Embryonic facial prominence (tissue), 1 donor: Measurements from ENCODE around the gene EEPD1.
"Not testable (repeated sequence)": the region's sequence is repeated elsewhere in the genome, so short reads cannot be mapped to it uniquely, and the experiment has no call there.

ENCODE experiments used
- DNase-seq: peaks from one replicate; pipeline ENCODE4 v3.0.0-alpha.2; 2016; ENCODE audit errors: extremely low spot score

The EEPD1 gene

DNA sequence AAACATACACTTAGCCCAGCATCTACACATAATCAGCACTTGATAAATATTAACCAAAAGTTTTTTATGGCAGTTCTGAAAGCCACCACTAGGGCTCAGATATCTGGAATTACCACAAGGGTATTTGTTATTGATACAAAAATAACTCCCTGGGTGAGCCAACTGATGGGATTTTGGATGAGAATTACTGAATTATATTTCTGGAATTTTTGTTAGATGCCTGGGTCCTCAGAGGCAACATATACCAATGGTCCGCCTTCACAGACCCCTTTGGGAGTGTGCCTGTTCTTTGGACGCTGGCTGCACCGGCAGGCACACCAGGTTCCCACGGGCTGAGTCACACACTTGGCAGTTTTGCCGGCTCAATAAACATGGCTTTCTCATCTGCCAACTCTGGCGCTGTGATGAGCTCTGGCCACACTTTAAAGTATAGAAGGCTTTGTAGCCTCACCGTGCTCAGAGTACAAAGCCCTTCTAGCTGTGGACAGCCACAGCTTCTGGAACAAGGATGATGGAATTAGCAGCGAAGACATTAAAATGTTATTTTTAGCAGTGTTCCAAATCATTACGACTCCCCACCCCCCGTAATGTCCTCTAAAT is 24.5 kb upstream of the EEPD1 start:
- no peak for DNase-seq

DNA sequence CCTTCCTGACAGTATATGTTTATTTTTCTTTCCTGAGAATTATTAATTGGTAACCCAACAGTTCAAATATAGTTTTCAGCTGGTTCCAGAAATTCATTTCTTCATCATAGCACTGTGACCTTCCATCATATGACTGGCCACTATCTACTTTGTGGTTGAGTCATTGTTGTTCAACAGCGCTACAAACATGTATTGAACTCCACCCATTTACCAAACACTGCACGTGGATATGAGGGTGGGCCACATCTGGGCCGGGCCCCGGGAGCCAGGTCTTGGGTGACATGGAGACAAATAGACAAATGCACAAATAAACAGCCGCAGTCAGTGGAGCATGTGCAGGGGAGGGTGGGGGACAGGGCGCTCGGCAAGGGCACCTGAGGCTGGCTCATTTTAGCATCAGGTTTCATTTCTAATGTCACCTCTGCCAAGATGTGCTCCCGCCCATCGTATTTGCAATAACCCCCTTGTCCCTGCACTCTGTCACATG is 24.0 kb upstream of the EEPD1 start:
- no peak for DNase-seq

DNA sequence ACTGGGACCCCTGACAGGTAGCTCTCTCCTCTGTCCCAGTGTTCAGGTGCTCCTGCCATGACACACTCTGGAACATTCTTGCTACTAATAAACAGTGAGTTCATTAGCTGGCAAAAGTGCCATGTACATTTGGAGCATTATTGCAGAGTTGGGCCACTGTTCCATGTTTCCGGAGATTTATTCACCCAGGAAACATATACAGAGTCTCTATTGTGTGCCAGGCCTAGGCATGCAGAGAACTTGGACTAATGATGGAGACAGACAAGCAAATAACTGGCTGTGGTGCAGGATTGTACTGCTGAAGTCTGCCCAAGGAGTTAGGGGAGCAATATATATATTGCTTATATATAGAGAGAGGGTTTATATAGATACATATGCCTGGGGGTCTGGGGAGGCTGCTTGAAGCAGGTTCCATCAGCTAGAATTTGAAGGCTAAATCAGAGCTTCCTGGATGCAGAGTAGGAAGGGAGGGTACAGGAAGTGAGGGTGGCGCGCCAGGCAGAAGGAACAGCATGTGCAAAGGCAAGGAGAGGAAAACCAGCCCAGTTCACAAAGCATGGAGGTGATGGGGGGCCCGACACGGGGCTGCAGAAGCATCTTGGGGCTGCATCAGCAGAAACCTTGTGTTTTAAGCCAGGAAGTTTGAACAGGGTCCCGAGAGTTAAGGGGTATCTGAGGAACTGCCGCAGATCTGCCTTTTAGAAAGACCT is 22.7 kb upstream of the EEPD1 start:
- DNase-seq = no peak

DNA sequence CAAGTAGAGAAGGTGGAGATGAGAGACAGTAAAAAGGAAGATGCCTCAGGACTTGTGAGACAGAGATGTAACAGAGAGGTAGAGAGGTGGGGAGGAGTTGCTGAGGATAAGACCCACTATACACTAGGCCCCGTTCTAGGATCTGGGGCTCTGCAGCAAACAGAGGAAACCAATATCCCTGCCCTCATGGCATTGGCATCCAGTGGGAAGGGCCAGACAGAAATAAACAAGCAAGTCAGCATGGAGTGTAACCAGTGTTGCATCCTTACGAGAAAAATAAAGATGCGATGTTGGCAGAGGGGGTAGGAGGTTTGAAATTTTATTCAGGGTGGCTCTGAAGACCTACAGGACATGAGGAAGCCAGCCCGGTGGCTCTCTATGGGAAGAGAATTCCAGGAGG is 22.0 kb upstream of the EEPD1 start:
- no peak for DNase-seq

DNA sequence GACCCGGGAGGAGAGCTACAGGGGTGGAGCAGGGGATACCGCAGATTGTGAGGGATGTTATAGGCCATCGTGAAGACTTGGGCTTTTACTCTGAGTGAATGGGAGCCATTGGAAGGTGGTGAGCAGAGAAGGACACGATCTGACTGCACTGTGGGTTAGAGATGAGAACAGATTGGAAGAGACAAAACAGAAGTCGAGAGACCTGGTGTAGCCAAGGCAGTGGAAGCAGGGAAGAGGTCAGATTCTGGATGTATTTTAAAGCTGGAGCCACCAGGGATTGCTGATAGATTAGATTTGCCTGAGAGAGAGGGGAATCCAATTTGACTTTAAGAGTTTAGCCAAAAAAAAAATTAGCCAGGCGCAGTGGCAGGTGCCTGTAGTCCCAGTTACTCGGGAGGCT is 21.6 kb upstream of the EEPD1 start:
- DNase-seq = no peak

DNA sequence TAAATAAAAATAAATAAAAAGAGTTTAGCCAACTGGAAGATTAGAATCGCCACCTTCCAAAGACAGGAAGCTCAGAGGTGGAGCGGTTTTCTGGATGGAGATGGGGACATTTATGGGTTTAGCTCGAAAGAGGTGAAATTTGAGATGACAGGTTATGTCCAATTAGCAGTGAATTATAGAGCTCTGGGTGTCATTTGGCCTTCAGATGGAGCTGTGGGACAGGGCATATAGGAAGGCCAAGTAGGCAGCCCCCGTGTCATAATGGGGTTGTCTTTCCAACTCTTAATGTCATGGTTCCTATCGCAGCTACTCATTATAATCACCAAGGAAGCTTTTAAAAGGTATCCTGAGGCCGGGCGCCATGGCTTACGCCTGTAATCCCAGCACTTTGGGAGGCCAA is 21.0 kb upstream of the EEPD1 start:
- no peak for DNase-seq

DNA sequence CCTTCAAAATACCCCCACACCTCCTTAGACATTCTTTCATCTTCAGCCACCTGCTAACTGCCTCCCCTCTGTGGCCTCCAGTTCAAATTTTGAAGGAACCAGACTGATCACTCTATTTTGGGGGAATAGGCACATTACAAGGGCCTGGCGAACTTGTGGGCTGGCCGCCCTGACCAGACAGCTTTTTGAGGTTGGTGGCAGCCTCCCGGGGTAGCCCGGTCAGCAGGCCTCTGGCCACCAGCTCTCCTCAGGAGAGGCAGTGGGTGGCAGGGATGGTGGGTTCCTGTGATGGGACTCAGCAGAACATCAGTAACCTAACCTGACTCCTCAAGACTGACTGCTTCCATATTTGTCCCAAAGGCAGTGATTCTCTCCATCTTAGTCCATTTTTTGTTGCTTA is 17.4 kb upstream of the EEPD1 start:
- no peak for DNase-seq

DNA sequence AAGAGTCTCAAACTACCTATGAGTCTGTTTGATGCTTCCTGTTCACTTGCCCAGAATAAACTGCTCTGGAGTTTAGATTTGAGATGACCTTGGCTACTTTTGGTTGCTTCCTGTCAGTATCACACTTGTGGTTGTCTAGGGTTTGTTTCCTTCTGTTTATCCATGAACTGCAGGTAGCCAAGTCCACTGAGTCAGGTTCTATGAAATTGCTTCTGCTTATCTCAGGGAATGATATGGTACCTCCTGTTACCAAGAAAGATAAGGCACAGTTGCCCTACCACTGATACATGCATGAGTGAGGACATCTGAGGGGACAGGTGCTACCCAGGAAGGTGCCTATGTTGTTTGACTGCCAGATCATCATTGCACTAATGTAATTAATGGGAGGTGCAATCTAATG is 15.8 kb upstream of the EEPD1 start:
- DNase-seq = no peak

DNA sequence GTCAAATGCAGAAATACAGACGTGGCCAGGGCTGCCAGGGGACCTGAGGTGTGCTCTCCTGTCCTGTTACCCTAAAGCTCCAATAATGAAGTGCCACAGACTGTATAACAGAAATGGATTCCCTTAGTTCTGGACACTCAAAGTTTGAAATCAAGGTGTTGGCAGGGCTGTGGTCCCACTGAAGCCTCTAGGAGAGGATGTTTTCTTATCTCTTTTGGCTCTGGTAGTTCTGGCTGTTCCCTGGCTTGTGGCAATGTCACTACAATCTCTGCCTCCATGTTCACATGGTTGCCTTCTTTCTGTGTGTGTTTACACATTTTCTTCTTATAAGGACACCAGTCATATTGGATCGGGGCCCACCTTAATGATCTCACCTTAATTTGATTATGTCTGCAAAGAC is 15.3 kb upstream of the EEPD1 start:
- no peak for DNase-seq

DNA sequence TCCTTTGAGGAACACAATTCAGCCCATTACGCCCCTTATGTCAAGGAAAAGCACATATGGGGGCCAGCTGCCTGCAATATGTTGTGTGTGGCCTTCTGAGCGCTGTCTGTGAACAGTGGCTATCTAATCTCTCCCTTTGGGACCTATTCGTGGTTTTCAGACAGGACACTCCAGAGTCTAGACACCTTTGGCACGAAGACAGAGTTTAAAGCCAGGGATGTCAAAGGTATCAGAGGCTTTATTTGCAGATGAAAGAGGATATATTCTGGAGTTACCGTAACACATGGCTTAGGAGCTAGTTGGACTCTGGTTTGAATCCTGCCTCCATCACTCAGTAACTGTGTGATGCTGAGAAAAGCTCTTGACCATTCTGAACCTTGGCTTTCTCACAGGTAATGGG is 14.8 kb upstream of the EEPD1 start:
- no peak for DNase-seq

DNA sequence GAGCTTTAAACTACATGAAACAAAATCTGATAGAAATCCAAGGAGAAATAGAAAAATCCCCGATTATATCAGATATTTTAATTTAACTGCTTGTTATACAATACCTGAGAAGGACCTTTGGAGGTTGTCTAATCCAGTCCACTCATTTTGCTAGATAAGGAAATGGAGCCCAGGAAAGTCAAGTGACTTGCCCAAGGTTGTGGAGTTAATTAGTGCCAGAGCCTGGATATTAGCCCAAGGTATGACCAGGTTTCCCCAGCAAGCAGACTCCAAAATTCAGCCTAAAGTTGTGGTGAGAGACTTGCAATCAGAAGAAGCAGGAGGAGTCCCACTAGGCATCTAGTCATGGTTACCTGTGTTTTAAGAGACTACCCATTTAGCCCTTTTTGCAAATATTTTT is 11.7 kb upstream of the EEPD1 start:
- no peak for DNase-seq

DNA sequence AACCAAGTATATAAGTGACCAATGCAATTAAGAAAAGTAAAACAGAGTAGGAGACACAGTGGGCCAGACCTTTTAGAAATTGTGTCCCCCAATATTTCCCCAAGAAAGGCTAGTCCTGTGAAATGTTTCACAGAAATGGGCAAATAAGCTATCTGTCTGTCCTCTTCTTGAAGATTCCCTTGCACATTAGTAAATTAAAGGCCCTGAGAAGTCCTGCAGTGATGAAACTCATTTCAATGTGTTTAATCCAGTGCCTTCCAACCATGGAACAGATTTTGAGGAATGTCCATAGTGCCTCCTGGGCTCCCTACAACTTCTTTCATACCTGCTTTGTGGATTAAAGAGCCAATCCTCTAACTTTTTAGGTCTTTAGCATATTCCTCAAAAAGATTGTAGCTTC is 11.2 kb upstream of the EEPD1 start:
- DNase-seq = no peak

DNA sequence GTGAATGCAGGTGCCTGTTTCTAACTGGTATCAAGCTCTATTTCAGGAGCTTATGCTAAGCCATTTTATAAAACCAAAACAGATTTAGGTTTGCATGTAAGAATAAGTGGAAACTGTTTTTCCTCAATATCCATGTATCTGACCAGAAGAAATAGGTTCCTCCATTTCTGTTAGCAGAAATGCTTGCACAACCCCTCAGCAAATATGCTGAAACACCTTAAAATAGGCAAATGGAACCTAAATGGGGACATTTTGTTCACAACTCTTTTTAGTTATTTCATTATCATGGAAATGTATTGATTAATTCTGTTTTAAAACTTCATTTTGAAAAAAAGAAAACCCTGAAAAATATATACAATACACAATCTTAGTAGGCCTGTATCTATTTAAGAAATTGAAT is 8.9 kb upstream of the EEPD1 start:
- no peak for DNase-seq

DNA sequence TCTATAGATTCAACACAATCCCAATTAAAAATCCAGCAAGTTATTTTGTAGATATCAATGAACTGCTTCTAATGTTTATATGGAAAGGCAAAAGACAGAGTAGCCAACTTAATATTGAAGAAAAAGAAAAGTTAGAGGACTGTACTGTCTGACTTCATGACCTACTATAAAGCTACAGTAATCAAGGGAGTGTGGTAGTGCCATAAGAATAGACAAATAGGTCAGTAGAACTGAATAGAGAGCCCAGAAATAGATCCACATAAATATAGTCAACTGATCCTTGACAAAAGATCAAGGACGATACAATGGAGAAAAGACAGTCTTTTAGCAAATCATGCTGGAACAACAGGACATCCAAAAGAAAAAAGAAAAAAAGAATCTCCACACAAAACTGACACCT is 7.4 kb upstream of the EEPD1 start:
- no peak for DNase-seq

DNA sequence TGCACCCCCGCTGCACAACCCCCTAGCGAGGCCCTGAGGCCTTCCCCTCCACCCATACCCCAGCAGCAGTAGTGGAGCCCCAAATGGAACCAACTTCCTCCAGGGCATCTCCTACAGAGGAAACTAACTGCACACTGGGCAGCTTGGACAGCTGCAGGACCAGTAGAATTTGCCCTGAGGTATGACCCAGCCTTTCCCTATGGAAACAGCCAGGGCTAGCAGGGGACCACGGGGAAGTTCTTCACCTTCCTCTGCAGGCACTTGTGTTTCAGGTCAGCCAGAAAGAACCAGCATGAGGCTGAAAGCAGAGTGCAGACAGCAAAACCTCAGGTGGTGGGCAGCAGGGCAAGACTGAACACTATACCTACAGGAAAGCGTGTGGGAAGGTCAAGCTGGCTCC is 5.7 kb upstream of the EEPD1 start:
- DNase-seq = no peak

DNA sequence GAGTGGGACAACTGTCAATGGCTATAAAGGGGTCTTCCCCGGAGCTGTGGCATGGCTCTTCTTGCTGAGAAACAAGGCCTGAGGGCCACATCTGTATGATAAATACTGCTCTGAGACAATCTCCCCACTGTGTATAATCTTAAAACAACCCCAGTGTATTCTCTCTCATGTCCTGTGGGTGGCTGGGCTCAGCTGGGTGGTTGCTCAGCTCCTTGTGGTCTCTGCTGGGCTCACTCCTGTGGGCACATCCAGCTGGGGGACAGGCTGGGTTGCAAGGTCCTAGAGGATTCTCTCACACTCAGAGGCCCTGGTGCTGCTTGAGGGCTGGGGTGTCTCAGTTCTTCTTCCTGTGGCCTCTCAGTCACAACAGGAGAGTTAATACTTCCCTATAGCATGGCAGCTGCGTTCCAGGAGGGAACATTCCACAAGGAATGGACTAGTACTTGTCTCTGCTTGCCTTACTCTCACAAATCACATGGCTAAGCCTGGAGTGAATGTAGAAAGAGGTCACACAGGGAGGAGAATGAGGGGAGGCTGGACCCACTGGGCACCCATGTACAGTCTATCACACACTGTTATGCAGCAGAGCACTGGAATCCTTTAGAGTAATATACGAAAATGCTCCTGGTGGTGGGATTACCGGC is 4.5 kb upstream of the EEPD1 start:
- no peak for DNase-seq

DNA sequence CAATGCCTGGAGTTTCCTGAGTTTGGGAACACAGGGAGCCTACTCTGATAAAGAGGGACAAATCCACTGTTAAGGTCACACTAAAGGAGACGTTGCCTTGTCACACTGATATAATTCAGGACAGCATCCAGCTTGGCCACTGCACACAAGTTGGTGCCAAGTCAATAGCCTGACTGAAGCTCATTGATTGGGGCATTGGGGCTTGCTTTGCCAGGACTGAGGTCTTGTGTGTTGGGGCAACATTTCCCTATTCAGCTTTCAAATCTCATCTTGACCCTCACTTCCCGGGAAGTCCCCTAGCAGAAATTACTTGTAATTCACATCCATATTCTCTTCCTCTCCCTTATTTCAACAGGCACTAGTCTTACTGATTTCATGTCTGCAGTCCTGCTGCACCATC is 3.8 kb upstream of the EEPD1 start:
- not testable (repeated sequence) for DNase-seq

DNA sequence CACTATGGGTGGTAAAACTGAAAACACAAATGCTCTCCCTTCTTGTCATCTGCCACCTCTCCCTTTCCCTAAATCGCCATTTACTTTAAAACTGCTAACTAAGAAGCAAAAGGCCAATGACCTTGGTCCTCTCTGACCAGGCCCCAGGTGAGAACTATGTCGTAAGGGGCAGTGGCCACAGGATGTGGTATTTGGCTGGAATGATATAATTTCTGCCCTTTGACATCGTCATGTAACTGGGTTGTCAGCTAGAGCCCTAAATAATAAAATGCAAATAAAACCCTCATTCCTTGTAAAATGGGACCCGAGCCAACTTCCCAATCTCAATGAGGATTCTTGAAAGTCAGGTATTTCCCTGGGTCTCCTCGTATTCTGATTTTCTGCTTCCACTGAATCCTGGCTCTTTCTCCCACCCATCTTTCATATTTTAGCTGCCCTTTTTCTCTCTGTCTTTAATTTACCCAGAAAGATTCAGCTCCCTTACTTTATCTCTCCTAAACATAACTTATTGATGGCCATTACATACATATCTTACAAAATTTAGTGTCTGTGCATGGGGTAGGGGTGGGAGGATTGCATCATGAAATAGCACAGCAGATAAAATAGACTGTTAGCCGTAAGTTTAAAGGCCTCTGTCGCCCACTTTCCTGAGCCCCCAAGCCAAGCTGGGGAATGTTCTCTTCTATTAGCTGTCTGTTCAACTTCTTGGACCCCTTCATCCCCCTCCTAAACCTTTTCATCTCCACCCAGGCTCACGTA is 3.2 kb upstream of the EEPD1 start:
- DNase-seq = no peak

DNA sequence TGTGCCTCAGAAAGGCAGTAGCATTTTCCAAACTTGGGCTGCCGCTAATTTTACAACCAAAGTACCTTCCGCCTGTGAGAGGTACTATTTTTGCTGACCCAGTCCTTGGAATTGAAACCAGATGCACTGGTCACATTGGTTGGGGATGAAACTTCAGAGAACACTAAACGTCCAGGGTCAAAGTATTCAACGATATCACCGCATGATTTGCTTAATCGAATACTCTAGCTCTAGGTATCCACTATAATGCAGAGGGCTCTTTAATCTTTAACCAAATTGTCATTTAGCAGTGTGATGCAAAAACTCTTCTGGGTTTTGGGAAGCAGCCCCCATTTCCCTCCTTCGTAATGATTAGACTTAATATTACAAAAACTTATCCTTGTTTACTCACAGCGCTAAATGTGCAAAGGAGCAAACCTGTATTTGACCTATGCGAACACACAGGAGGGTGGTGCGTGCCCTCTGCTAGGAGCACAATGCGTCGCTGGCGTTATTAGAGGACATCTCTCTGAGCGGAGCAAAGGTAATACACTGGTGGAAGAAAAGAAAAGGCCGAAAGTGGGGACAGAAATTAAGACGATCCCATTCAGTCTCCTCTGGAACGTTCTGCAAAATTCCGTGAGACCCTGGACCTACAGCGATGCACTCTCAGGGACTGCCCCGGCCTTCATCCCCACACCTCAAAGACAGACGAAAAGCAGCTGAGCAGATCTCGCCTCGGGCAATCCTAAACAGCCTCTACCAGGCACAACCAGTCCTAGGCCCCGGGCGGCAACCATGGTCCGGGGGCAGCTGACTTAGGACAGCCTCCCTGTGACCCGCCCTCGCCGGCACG is 916 bp upstream of the EEPD1 start:
- DNase-seq = no peak

DNA sequence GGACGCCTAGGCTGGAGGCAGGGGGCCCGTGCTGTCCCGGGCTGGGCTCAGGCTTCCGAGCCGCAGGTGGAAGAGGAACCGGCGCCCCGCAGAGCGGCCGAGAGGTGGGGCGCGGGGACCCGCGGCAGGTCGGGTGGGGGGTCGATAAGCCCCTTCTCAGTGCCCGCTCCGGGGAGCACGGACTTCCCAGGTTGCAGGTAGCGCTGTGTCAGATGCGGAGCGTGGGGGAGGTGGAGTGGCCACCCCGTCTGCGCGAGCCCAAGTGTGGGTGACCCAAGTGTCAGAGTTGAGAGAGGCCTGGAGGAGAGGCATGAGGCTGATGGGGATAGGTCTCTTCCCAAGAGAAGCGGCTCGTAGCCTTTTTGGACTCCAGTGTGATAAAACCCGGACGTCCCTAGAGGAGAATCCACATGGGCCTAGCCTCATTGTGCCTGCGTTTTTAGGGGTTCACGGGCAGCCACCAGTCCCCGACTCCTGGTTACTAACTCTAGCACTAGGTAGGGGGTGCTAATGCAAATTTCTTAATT is 580 bp downstream of the EEPD1 start:
- no peak for DNase-seq
